T-helper 2 cell treated with Interferon-gamma antibody and Interleukin-4, amounts not matched to agents 100 ng/mL and 5 ng/mL, for 36 hours (primary cell): ENCODE results near the gene MLLT3. TPM values are rescaled to one million over a fixed set of nuclear protein-coding genes. Genes with fewer than 3 reads are reported as not detected.

Source experiments
- intact Hi-C: fragments of 100-400 bp; cut with micrococcal nuclease; formaldehyde crosslinking; loops from one replicate; pipeline ENCODE4 v1.15.1; 2023
- total RNA-seq: library from RNA; stranded (reverse); gene quantifications from 2 replicates; pipeline ENCODE4 v1.2.3, GENCODE V29; 2022

Gene MLLT3
- total RNA-seq, 1 donor from 2014 or later: 36.5 TPM

- intact Hi-C loops: no loop called here
Observed at GRCh38 chr9:20361656-20362570, 260.4 kb downstream of the MLLT3 start.

- intact Hi-C loops: no loop called here
Observed at GRCh38 chr9:20361229-20361628, 261.1 kb downstream of the MLLT3 start.

GRCh38 chr9:20358207-20358606, 264.1 kb downstream of the MLLT3 start:
- intact Hi-C loops: loop anchor here (5.0 to 10.0 kb wide), 5 partner anchors 204 to 754 kb away; partner anchors contain the start of gene FOCAD

- intact Hi-C loops: loop anchor here (2.0 to 10.0 kb wide), 6 partner anchors 205 to 755 kb away; partner anchors contain the start of genes FOCAD and MLLT3
Observed at GRCh38 chr9:20357037-20357432, 265.3 kb downstream of the MLLT3 start.

GRCh38 chr9:20356403-20357036, 265.8 kb downstream of the MLLT3 start:
- intact Hi-C loops: loop anchor here (1.0 to 10.0 kb wide), 7 partner anchors 206 to 756 kb away; partner anchors contain the start of genes FOCAD and MLLT3

GRCh38 chr9:20355022-20355421, 267.3 kb downstream of the MLLT3 start:
- intact Hi-C loops: loop anchor here (5.0 to 10.0 kb wide), 5 partner anchors 207 to 757 kb away; partner anchors contain the start of gene FOCAD

GRCh38 chr9:20353931-20354652, 268.2 kb downstream of the MLLT3 start:
- intact Hi-C loops: loop anchor here (10.0 kb wide), 2 partner anchors 309 to 331 kb away; partner anchors contain the start of gene FOCAD

- intact Hi-C loops: loop anchor here (10.0 kb wide), 2 partner anchors 309 to 331 kb away; partner anchors contain the start of gene FOCAD
Observed at GRCh38 chr9:20353524-20353923, 268.8 kb downstream of the MLLT3 start.

GRCh38 chr9:20352591-20352990, 269.7 kb downstream of the MLLT3 start:
- intact Hi-C loops: loop anchor here (10.0 kb wide), 2 partner anchors 308 to 332 kb away; partner anchors contain the start of gene FOCAD

GRCh38 chr9:20351715-20352114, 270.6 kb downstream of the MLLT3 start:
- intact Hi-C loops: loop anchor here (10.0 kb wide), 2 partner anchors 307 to 333 kb away; partner anchors contain the start of gene FOCAD

- intact Hi-C loops: no loop called here
Observed at GRCh38 chr9:20349568-20349967, 272.7 kb downstream of the MLLT3 start.

- intact Hi-C loops: no loop called here
Observed at GRCh38 chr9:20343325-20343724, 279.0 kb downstream of the MLLT3 start.

GRCh38 chr9:20340511-20340861, 281.8 kb downstream of the MLLT3 start:
- intact Hi-C loops: no loop called here

GRCh38 chr9:20335668-20336332, 286.5 kb downstream of the MLLT3 start:
- intact Hi-C loops: no loop called here

GRCh38 chr9:20333991-20334390, 288.3 kb downstream of the MLLT3 start:
- intact Hi-C loops: no loop called here

- intact Hi-C loops: no loop called here
Observed at GRCh38 chr9:20331095-20331685, 291.1 kb downstream of the MLLT3 start.

- intact Hi-C loops: no loop called here
Observed at GRCh38 chr9:20330688-20331087, 291.6 kb downstream of the MLLT3 start.

GRCh38 chr9:20326516-20326915, 295.8 kb downstream of the MLLT3 start:
- intact Hi-C loops: no loop called here

GRCh38 chr9:20325008-20325407, 297.3 kb downstream of the MLLT3 start:
- intact Hi-C loops: no loop called here

- intact Hi-C loops: no loop called here
Observed at GRCh38 chr9:20322212-20322611, 300.1 kb downstream of the MLLT3 start.
